ENCODE data around the gene HLCS.

Gene HLCS

GRCh38 chr21:36719614-36720013, 246.9 kb downstream of the HLCS start:
- CTCF ChIA-PET, result no interaction called here
- POLR2A ChIA-PET, result no interaction called here
- no peak for DNase-seq (ENCODE audit: extremely low spot score)
- no peak for TF ChIP-seq CTCF (IDR thresholded peaks at IDR 0.05; ENCODE audit: control extremely low read depth, extremely low read depth, low read depth, missing control alignments)

- no peak for DNase-seq (ENCODE audit: extremely low spot score)
- ChIA-PET CTCF (no interaction called here), POLR2A (no interaction called here)
- no peak for TF ChIP-seq CTCF (IDR thresholded peaks at IDR 0.05; ENCODE audit: control extremely low read depth, extremely low read depth, low read depth, missing control alignments)
Measured at GRCh38 chr21:36718951-36719501, 247.4 kb downstream of the HLCS start.

GRCh38 chr21:36717976-36718375, 248.5 kb downstream of the HLCS start:
- ChIA-PET CTCF (no interaction called here), POLR2A (no interaction called here)
- TF ChIP-seq CTCF (IDR thresholded peaks at IDR 0.05; ENCODE audit: control extremely low read depth, extremely low read depth, low read depth, missing control alignments), result no peak
- no peak for DNase-seq (ENCODE audit: extremely low spot score)

GRCh38 chr21:36716836-36717235, 249.6 kb downstream of the HLCS start:
- no peak for TF ChIP-seq CTCF (IDR thresholded peaks at IDR 0.05; ENCODE audit: control extremely low read depth, extremely low read depth, low read depth, missing control alignments)
- ChIA-PET POLR2A (no interaction called here), CTCF (interaction anchor here (1.0 kb wide), 1 partner anchor 12 kb away, joined by 3 read pairs; no protein-coding TSS in a partner anchor)
- DNase-seq (ENCODE audit: extremely low spot score), result no peak

GRCh38 chr21:36716387-36716786, 250.1 kb downstream of the HLCS start:
- TF ChIP-seq CTCF (IDR thresholded peaks at IDR 0.05; ENCODE audit: control extremely low read depth, extremely low read depth, low read depth, missing control alignments), result no peak
- ChIA-PET POLR2A (no interaction called here), CTCF (interaction anchor here (1.0 kb wide), 1 partner anchor 12 kb away, joined by 3 read pairs; no protein-coding TSS in a partner anchor)
- no peak for DNase-seq (ENCODE audit: extremely low spot score)

GRCh38 chr21:36713746-36714145, 252.7 kb downstream of the HLCS start:
- TF ChIP-seq CTCF (IDR thresholded peaks at IDR 0.05; ENCODE audit: control extremely low read depth, extremely low read depth, low read depth, missing control alignments), result no peak
- DNase-seq (ENCODE audit: extremely low spot score), result no peak
- ChIA-PET POLR2A (no interaction called here), CTCF (no interaction called here)

- ChIA-PET POLR2A (no interaction called here), CTCF (no interaction called here)
- no peak for DNase-seq (ENCODE audit: extremely low spot score)
- no peak for TF ChIP-seq CTCF (IDR thresholded peaks at IDR 0.05; ENCODE audit: control extremely low read depth, extremely low read depth, low read depth, missing control alignments)
Measured at GRCh38 chr21:36710729-36711048, 255.8 kb downstream of the HLCS start.

Measured in GM10248 (cell line).